ENCODE results near the gene RBMXL3. TPM values are rescaled to one million over a fixed set of nuclear protein-coding genes. Genes with fewer than 3 reads are reported as not detected.
"Not testable (repeated sequence)": the region's sequence is repeated elsewhere in the genome, so short reads cannot be mapped to it uniquely, and the experiment has no call there.

RBMXL3 gene
- total and polyA plus RNA-seq, 2 of the 13 experiments (the other 11 are each of a cell fraction or from before 2014, with no cell fraction given), result not detected

GRCh38 chrX:115214605-115215004 lies 25.4 kb downstream of the RBMXL3 start (continued):
- TF ChIP-seq ZNF615 (CRISPR knock-in tag; IDR thresholded peaks at IDR 0.05; ENCODE audit: borderline replicate concordance), result no peak
- TF ChIP-seq, protein P1, sequence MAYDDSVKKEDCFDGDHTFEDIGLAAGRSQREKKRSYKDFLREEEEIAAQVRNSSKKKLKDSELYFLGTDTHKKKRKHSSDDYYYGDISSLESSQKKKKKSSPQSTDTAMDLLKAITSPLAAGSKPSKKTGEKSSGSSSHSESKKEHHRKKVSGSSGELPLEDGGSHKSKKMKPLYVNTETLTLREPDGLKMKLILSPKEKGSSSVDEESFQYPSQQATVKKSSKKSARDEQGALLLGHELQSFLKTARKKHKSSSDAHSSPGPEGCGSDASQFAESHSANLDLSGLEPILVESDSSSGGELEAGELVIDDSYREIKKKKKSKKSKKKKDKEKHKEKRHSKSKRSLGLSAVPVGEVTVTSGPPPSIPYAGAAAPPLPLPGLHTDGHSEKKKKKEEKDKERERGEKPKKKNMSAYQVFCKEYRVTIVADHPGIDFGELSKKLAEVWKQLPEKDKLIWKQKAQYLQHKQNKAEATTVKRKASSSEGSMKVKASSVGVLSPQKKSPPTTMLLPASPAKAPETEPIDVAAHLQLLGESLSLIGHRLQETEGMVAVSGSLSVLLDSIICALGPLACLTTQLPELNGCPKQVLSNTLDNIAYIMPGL (CRISPR knock-in tag; IDR thresholded peaks at IDR 0.05; ENCODE audit: borderline replicate concordance in 1 of 2, low read depth in 1 of 2), result no peak

DNA sequence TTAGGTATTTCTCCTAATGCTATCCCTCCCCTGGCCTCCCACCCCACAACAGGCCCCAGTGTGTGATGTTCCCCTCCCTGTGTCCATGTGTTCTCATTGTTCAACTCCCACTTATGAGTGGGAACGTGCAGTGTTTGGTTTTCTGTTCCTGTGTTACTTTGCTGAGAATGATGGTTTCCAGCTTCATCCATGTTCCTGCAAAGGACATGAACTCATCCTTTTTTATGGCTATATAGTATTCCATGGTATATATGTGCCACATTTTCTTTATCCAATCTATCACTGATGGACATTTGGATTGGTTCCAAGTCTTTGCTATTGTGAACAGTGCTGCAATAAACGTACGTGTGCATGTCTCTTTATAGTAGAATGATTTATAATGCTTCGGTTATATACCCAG lies 28.1 kb downstream of the RBMXL3 start:
- H3K4me1 ChIP-seq (ENCODE audit: insufficient read depth, low read length); H3K79me2 ChIP-seq (ENCODE audit: insufficient read depth, low read length); in situ Hi-C loops (cut with HindIII; ENCODE audit: extremely low pct_ligation_motif_present, low pct_unique_long_range_greater_than_20kb); FAIRE-seq; H3K4me2 ChIP-seq (ENCODE audit: low read depth, low read length); H3K4me3 ChIP-seq (replicated peaks in 1 of 3; ENCODE audit: insufficient read depth in 1 of 3, low read depth in 2 of 3, low read length in 3 of 3); intact Hi-C loops (cut with micrococcal nuclease; ENCODE audit: unreplicated experiment); H3K9me3 ChIP-seq (ENCODE audit: low read length); H3K27ac ChIP-seq (ENCODE audit: extremely low read length, insufficient read depth, low read length); DNase-seq (ENCODE audit: low spot score); ATAC-seq; H3K36me3 ChIP-seq (replicated peaks in 1 of 2; ENCODE audit: control insufficient read depth in 1 of 2, insufficient read depth in 2 of 2, low read length in 2 of 2); H4K20me1 ChIP-seq (ENCODE audit: insufficient read depth, low read length); BruUV-seq (replicated peaks); H2AFZ ChIP-seq (ENCODE audit: low read length); POLR2A ChIA-PET; CTCF ChIA-PET (ENCODE audit: low intra/inter-chr PET ratio, low total read pairs); H3K9ac ChIP-seq (ENCODE audit: insufficient read depth, low read depth, low read length); H3K27me3 ChIP-seq (ENCODE audit: control insufficient read depth in 1 of 2, insufficient read depth in 2 of 2, low read length in 2 of 2): not testable (repeated sequence)
- 4% methylated on average over 4 of the region's 4 CpGs for WGBS (ENCODE audit: low lambda C conversion rate)

- Histone ChIP-seq H2AFZ (ENCODE audit: low read length) (no peak overlapping the region), H3K4me2 (ENCODE audit: low read depth, low read length) (no peak overlapping the region), H3K9ac (ENCODE audit: insufficient read depth, low read depth, low read length) (no peak overlapping the region), H3K27ac (ENCODE audit: extremely low read length, insufficient read depth, low read length) (no peak overlapping the region), H3K36me3 (replicated peaks in 1 of 2; ENCODE audit: control insufficient read depth in 1 of 2, insufficient read depth in 2 of 2, low read length in 2 of 2) (no peaks in the 10 kb centered on the region), H3K9me3 (ENCODE audit: low read length) (no peaks in the 10 kb centered on the region), H3K27me3 (ENCODE audit: control insufficient read depth in 1 of 2, insufficient read depth in 2 of 2, low read length in 2 of 2) (no peaks in the 10 kb centered on the region), H3K4me1 (ENCODE audit: insufficient read depth, low read length) (no peaks in the 10 kb centered on the region), H3K4me3 (replicated peaks in 1 of 3; ENCODE audit: insufficient read depth in 1 of 3, low read depth in 2 of 3, low read length in 3 of 3) (no peak overlapping the region), H4K20me1 (ENCODE audit: insufficient read depth, low read length) (no peaks in the 10 kb centered on the region), H3K79me2 (ENCODE audit: insufficient read depth, low read length) (no peaks in the 10 kb centered on the region)
- peak; percentile 33 for DNase-seq (ENCODE audit: low spot score)
- ATAC-seq, result peak; percentile 79
- CTCF ChIA-PET (ENCODE audit: low intra/inter-chr PET ratio, low total read pairs), result no interaction called here
- intact Hi-C loops (cut with micrococcal nuclease; ENCODE audit: unreplicated experiment) (no loop called here), in situ Hi-C loops (cut with HindIII; ENCODE audit: extremely low pct_ligation_motif_present, low pct_unique_long_range_greater_than_20kb) (no loop called here)
- 0% methylated on average over 1 of the region's 1 CpG for WGBS (ENCODE audit: low lambda C conversion rate)
- FAIRE-seq, result peak; percentile 57
- BruUV-seq (replicated peaks), result no TSS peak
- POLR2A ChIA-PET, result no interaction called here
- peak; percentile 59 for TF ChIP-seq STAG1 (CRISPR knock-in tag; IDR thresholded peaks at IDR 0.05)
- TF ChIP-seq ZNF614 (CRISPR knock-in tag; IDR thresholded peaks at IDR 0.05; ENCODE audit: borderline replicate concordance), result no peak
- peak; percentile 49 for TF ChIP-seq CTCF (CRISPR knock-in tag; IDR thresholded peaks at IDR 0.05)
- peak; percentile 14; the same call in 1 of the 2 replicates for TF ChIP-seq SMC3 (IDR thresholded peaks at IDR 0.05; ENCODE audit: low read length)
- TF ChIP-seq, protein P2, sequence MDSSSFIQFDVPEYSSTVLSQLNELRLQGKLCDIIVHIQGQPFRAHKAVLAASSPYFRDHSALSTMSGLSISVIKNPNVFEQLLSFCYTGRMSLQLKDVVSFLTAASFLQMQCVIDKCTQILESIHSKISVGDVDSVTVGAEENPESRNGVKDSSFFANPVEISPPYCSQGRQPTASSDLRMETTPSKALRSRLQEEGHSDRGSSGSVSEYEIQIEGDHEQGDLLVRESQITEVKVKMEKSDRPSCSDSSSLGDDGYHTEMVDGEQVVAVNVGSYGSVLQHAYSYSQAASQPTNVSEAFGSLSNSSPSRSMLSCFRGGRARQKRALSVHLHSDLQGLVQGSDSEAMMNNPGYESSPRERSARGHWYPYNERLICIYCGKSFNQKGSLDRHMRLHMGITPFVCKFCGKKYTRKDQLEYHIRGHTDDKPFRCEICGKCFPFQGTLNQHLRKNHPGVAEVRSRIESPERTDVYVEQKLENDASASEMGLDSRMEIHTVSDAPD (CRISPR knock-in tag; IDR thresholded peaks at IDR 0.05), result no peak
Measured at GRCh38 chrX:115226929-115227328, 37.7 kb downstream of the RBMXL3 start.

Data from HepG2 (cell line).